Measurements from ENCODE around the gene SLC7A10.
"Not testable (repeated sequence)": the region's sequence is repeated elsewhere in the genome, so short reads cannot be mapped to it uniquely, and the experiment has no call there.

The SLC7A10 gene

DNA sequence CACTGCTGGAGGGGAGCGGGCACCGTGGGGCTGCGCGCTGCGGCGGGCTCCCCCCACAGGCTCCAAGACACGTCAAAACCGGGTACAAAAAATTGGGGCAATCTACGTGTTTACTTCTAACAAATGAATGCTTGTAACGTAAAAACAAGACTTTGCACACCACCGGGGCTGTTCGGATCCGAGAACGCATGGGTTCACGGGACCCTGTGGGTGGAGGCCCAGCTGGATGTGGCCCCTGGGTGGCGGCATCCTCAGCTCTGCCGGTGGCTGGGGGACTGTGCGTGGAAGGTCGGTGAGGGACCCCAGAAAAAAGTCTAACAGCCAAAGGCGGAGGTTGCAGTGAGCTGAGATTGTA, 10.3 kb upstream of the SLC7A10 start:
- no peak for DNase-seq

DNA sequence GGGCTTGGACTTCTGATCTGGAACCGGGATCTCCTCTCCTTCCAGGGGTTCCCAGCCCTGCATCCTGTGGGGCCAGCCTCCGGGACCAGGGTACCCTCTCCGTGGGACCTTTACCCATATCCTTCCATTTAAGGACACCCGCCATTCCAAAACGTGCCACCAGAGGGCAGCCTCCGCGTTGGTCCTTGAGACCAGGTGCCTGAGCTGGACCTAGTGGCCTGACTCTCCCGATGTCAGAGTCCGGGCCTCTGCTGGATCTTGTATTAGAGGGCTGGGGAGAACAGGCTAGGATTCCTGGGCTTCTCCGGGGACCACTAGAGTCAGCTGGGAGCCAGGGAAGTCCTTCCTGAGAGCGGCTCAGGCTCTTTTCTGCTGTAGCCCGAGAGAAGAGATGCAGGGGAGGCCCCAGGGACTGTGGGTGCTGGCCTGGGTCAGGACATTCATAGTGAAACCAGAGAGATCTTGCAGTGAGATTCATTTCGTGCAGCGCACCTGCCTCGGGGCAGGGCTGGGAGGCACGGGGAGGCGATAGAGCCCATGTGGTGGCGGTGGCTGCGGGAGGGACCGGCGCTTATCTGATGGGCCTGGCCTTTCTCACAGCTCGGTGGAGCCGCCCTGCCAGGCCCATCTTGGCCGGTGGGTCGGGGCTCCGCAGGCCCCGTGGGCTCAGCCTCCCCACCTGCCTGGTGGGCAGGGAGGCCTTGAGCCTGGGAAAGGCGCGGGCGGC, 9.8 kb upstream of the SLC7A10 start:
- DNase-seq: peak; percentile 73

DNA sequence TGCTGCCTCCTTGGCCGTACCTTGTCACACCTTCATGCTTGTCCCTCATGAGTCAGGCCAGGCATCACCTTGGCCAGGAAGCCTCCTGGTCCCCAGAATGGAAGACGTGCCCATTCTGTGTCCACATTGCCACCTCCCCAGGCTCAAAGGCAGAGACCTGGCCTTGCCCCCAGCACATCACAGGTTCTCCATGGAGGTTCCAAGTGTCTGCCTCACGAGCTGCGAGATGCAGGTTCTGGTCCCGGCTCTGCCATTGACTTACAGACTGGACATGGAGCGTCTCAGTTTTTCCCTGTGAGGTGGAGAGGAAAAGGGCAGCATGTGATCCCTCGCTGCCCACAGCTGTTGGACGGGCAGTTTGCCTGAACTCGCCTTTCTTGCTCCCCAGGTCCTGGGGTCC, 9.1 kb upstream of the SLC7A10 start:
- no peak for DNase-seq

DNA sequence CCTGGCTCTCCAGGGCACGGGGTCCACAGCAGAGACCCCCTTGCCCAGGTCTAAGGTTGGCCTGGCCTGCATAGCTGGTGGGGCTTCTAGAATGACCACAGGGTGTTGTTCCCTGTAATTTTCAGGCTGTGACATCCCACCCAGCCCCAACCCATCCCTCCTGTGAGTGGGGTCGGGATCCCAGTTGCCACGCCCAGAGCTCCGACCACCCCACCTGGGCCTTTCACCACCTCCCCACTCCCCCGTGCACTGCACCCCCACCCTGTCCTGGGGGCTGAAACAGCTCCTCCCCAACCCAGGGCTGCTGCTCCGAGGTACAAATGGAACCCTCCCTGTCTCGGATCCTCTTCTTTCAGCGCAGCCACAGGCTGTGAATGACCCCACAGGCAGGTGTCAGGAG, 8.4 kb upstream of the SLC7A10 start:
- no peak for DNase-seq

DNA sequence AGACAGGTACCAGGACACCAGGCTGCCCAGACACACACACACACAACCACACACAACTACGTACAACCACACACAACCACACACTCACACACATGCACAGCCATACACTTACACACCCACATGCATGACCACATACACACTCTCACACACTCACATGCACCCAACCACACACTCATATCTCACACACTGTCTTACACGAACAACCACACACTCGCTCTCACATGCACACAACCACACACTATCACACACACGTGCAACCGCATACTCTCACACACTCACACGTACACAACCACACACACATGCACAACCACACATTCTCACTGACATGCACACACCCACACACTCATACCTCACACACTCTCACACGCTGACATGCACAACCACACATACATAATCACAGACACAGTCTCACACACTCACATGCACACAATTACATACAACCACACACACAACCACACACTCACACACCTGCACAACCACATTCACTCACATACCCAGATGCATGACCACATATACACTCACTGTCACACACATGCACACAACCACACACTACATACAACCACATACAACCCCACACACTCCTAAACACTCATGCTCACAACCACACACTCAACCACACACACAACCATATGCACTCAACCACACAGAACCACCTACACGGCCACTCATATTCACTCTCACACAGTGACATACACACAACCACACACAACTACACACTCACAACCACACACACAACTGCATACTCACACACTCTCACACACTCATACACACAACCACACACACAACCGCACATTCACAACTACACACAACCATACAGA, 7.6 kb upstream of the SLC7A10 start:
- no peak for DNase-seq

DNA sequence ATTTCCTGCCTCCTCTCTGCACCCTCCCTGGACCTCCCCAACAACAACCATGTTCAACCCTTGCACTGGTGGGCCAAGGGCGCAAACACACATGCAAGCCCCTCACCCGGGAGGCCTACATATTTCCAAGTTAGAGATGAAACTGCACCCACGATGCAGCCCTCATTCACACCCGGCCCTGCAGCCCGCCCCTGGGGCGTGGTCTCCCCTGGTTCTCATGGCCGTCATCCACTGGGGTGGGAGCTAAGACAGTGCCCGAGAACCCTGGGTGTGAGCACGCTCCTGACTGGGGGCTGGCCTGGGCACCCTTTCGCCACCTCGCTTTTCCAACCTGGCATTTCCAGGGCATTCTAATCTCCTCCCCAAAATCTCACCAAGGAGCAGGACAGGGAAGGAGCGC, 7.0 kb upstream of the SLC7A10 start:
- DNase-seq: no peak

DNA sequence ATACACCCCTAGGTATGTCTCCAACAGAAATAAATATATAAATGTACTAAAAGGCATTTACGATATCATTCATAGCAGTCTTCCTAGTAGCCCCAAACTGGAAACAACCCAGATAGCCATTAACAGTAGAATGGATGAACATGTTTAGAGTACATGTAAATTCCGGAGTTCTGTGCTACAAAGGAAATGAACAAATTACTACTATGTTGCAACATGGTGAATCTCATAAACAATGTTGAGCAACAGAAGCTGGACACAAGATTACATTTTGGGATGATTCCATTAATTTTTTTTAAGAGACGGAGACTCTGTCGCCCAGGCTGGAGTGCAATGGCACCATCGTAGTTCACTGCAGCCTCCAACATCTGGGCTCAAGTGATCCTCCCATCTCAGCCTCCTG, 5.9 kb upstream of the SLC7A10 start:
- DNase-seq: no peak

DNA sequence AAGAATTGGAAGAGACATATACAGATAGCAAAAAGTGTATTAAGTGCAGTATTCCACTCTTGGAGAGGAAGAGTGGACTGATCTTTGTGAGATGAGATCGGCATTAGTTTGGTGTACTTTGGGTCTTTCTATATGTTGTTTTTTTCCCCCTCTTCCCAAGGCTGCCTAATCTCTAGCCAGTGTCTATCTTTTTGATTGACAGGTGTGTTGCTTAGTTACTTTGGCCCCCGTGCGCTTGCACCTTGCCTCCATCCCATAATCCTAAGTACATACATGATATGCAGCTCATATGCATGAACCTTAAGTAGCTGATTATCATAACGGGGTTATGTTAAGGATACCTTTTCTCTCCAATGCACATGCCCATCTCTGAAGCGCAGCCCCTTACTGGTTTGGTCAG, 4.3 kb upstream of the SLC7A10 start:
- DNase-seq: no peak

DNA sequence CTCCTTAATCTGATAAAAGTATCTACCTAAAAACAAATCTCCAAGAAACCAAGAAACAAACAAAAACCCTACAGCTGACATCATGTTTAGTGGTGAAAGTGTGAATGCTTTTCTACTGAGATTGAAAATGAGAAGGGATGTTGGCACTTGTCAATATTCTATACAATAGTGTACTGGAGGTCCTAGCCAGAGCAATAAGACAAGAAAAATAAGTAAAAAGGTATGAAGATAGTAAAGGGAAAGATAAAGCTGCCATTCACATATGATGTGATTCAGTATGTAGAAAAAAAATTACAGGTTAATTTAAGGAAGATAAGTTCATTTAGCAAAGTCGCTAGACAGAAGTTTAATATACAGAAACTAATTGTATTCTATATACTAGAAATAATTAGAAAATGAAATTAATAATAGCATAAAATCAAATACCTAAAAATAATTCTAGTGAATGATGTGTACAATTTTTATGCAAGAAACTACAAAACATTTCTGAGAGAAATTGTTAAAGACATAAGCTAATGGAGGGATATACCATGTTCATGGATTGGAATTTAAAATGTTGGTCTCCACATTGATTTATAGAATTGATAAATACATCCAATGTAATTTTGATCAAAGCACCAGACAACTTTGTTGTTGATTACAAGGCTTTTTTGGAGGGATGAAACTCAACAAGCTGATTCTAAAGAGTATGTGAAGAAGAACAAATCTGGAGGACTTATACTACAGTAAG, 2.4 kb upstream of the SLC7A10 start:
- no peak for DNase-seq

DNA sequence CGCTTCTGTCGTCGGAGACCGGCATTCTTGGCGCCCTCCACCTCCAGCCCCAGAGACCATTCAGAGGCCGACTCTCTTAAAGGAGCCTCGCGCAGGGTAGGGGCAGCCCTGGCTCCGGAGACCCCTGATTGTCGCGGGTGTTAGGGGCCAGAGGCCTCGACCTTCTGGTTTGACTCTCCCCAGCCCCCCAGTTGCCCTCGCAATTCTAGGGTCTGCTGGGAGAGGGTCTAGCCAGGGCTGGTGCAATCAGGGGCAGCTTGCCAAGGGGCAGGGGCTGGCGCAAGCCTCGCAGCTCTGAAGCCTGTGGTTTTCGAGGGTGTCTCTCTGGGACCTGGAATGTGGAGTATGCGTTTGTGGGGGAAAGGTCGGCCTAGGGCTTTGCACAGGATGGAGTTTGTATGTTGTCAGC, 1.6 kb upstream of the SLC7A10 start:
- no peak for DNase-seq

DNA sequence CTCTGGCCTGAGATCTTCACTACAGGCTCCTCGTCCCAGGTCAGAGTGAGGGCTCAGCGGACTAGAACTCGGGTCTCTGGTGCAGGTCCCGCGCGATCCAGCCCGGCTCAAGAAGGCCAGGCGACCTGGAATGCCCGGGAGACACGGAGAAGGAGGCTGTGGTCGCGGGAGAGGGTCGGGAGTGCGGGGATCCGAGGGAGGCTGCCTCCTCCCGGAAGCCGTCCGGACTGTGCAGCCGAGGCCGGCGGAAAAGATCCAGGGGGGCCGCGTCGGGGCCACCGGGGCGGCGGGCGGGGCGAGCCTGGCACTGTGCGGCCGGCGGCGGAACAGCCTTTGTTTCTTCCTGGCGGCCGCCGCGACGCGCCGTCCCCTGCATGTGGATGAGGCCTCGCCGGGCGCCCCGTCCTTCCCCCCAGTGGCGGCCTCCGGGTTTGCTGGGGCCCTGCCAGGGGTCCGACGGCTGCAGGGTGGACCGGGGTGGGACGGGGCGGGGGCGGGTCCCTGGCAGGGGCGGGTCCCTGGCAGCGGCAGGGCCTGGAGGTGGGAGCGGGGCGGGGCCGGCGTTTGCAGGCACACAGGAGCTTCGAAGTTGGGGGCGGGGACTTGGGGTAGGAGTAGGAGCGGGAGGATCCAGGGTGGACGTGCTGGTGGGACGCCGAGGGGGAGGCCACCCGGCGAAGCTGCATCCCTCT, 1.0 kb upstream of the SLC7A10 start:
- DNase-seq: no peak

DNA sequence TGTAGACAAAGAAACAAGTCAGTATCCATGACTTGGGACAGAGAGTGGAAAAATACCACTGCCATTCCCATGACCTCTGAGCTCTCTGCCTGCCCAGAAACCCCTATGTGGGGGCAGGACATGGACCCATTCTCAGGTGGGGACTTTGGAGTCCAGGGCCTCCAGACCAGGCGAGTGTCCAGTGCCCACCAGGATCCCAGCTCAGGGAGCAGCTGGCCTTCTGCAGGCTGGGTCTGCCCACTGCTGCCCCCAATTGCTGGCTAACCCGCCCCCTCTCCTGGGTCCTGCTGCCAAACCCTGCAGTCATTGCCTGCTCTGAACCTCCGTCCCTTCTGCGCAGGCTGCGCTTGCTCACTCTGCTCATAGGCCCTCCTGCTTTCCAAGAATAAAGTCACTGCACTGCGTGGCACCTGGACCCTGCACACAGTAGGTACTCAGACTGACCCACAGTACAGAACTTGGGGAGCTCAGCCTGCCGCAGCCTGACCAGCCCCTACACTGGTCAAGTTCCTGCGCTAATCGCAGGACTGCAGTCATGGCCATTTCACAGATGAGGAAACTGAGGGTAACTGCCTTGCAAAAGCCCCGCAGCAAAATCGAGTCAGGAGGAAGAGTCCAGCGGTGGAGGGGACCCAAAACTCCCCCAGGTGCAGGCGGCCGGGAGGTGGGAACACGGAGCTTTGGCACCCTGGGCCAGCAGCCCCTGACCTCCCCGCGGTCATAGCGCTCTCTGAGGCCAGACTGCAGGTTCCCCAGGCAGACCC, 774 bp downstream of the SLC7A10 start:
- DNase-seq: no peak

DNA sequence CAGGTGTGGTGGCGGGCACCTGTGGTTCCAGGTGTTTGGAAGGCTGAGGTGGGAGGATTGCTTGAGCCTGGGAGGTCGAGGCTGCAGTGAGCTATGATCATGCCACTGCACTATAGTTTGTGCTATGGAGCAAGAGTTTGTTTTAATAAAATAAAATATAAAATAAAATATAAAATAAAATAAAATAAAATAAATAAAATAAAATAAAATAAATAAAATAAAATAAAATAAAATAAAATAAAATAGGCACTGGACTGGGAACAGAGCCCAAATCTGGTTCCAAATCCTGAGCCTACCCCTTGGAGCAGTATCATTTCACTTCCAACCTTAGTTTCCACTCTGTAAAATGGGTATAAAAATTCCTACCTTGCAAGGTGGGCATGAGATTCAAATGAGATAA, 3.4 kb downstream of the SLC7A10 start:
- not testable (repeated sequence) for DNase-seq

DNA sequence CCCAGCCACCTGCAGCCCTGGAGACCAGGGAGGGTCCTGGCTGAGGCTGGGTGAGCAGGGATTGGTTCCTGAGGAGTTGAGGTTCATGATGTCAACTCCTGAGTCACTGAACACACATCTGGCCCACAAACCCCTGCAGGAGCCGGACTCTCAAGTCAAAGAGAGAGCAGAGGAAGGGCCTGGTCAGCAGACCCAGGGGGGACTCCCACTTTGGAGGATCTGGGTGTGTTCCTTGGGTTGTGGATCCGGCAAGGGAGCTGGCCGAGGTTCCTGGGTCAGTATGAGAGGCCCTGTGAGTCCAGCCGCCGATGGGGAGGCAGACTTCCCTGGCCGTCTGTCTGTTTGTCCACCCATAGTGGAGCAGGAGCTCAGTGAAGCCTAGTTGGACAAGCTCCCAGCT, 4.0 kb downstream of the SLC7A10 start:
- no peak for DNase-seq

DNA sequence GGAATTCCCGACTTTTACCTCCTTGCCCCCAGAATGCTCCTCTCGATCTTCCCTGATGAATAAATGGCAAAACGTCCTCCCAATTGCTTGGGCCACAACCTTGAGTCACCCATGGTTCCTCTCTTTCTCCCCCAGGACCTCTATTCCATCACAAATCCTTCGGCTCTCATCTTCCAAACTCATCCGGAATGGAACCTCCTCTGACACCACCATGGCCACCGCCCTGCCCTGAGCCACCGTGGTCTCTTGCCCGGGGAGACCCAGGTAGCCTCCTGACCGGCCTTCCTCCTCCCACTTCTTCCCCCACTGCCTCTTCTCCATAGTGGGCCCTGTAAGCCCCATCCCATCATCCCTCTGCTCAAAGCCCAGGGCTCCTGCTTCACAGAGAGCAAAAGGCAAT, 4.9 kb downstream of the SLC7A10 start:
- DNase-seq: no peak

DNA sequence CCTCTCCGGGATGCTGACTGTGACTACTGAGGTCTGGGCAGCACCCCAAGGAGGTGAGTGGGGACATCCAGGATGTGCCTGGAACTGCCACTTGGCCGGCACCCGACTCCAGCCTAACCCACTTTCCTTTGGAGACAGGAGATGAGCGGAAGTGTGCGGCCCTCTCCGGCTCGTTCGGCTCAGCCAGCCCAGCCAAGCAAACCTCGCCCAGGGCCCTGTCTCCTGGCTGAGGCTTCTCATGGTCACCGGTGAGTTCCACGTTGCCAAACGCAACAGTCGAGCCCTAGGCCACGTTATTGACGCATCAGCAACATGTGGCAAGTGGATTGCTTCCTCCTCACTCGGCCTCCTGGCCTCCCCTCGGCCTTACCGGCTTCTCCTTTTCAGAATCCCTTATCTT, 5.5 kb downstream of the SLC7A10 start:
- no peak for DNase-seq

DNA sequence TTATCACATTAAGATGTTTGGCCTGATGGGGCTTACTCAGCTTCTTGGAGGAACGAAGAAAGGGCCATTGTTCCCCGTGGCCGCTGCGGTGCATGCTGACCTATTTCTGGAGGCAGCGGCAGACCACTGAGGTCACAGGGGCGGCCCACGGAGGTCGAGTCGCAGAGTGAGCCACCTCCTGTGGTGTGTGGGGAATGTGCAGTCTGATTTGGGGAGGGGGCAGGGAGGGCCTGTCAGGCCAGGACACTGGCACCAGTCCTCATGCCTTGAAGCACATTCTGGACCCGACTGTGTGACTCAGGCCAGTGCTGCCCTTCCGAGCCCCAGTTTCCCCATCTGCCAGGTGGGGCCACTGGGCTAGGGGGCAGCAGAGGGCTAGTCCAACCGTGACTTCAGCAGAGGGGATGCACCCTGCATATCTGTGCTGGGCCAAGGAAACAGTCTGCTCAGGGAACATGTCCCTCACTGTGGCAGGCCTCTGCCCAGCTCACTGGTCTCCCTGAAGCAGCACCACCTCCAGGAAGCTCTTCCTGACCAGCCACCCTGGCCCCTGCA, 6.3 kb downstream of the SLC7A10 start:
- DNase-seq: no peak

DNA sequence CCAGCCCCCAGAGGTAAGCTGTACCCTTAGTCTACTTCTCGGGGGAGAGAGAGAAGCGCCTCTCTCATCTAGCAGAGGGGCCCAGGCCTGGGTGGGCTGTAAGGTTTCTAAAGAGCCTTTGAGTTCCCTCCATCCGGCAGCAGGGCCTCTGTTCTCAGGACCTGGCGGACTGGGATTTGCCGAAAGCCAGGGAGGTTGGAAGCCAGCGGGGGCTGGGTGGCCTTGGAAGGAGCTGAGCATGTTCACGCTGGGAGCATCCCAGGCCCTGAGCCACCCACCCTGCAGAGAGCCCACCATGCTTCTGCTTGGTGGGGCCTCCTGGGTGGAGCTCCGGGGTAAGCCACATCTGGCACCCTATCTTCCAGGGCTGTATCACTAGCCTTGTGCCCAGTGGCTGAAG, 7.8 kb downstream of the SLC7A10 start:
- DNase-seq: no peak

DNA sequence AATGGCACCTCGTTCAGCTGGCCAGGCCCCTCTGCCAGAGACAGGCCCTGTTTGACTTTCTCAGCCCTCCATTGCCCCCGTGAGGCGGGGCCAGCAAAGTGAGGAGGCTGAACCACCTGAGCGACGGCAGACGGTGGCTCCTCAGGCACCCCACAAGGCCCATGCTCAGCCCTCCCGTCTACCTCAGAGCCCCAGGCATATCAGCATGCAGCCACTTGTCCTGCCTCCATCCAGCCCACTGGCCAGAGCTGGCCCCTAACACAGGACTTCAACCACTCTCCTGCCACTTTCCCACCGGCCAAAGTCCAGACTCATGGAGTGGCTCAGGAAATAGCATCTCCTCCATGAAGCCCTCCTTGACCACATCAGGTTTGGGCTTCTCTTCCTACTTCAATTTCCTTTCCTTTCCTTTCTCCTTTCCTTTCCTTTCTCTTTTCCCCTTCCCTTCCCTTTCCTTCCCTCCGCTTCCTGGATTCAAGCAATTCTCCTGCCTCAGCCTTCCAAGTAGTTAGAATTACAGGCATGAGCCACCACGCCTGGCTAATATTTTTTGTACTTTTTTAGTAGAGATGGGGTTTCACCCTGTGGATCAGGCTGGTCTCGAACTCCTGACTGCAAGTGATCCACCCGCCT, 9.3 kb downstream of the SLC7A10 start:
- no peak for DNase-seq

DNA sequence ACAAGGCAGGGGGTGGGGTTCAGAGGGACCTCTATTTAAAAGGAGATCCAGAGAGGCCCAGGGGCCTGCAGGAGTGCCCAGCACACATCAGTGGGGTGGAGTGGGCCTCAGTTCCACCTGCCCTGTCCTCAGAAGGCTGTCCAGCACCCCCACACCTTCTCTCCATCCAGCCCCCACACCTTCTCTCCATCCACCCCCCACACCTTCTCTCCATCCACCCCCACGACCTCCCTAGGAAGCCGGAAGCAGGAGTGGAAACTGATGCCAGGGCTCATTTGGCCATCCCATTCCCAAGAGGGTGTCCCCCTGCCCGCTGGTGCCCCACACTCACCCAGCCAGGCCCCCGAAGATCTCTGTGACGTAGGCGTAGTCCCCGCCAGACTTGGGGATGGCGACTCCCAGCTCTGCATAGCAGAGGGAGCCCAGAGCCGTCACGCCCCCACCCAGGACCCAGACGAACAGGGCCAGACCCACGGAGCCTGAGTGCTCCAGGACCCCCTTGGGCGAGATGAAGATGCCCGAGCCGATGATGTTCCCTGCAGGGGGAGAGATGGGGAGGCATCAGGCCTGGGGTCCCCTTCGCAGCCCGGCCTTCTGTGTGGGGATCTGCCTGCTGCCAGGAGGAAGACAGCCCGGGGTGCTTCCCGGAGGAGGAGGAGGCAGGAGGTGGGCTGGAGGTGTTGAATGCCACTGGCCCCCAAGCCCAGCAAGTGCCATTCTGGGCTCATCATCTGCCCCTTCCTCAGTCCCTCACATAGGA, 10.0 kb downstream of the SLC7A10 start:
- no peak for DNase-seq

DNA sequence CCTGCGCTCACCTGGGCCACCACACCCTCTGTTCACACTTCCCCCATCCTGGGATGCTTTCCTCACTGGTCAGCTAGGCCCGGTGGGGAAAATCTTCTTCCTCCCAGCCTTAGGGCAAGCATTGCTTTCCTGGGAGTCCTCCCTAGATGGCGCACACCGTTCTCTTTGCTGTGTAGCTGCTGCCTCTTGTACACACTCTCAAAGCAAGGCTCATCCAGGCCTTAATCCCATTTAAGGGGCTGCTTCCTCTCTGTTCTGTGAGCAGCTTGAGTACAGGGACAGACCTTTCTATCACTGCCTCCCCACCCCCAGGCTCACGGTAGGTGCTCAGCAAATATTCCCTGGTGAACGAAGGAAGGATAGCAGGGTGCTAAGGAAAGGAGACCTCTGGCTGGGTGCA, 11.1 kb downstream of the SLC7A10 start:
- DNase-seq: no peak
